Activated CD4-positive, alpha-beta memory T cell treated with anti-CD3 and anti-CD28 coated beads, Interleukin-2, amount 10 ng/mL, durations not matched to agents 7 days and 5 days (primary cell): Measurements from ENCODE around the gene SLC16A3. TPM values are rescaled to one million over a fixed set of nuclear protein-coding genes. Genes with fewer than 3 reads are reported as not detected.

Experiments
- CTCF ChIA-PET: fragments of 350-600 bp; sonication (Branson Sonifier 250); formaldehyde crosslinking; loops from one replicate; lab custom pipeline; 2021; ENCODE audit warnings: antibody characterized with exemption, inconsistent platforms; lab: Charles Lee
- POLR2A ChIA-PET: fragments of 350-600 bp; sonication (Branson Sonifier 250); formaldehyde crosslinking; loops from one replicate; lab custom pipeline; 2021; ENCODE audit warnings: antibody characterized with exemption; lab: Charles Lee
- DNase-seq: peaks from one replicate; pipeline ENCODE4 v3.0.0-alpha.2; 2020
- H3K27ac Mint-ChIP-seq: one replicate; pipeline ENCODE4 v1.8.0; 2021; ENCODE audit warnings: mild to moderate bottlenecking, mixed read lengths
- H3K27me3 Mint-ChIP-seq: one replicate; pipeline ENCODE4 v1.8.0; 2021; ENCODE audit warnings: mixed read lengths
- H3K36me3 Mint-ChIP-seq: one replicate; pipeline ENCODE4 v1.8.0; 2021; ENCODE audit warnings: low read depth, mixed read lengths
- H3K4me1 Mint-ChIP-seq: one replicate; pipeline ENCODE4 v1.8.0; 2021; ENCODE audit warnings: mixed read lengths
- H3K4me3 Mint-ChIP-seq: one replicate; pipeline ENCODE4 v1.8.0; 2021; ENCODE audit warnings: mild to moderate bottlenecking, mixed read lengths
- H3K9me3 Mint-ChIP-seq: one replicate; pipeline ENCODE4 v1.8.0; 2021; ENCODE audit warnings: mixed read lengths
- total RNA-seq, 2 experiments: library from RNA; stranded (reverse); gene quantifications; one replicate each; pipeline ENCODE4 v1.2.3, GENCODE V29; 2021

SLC16A3 gene
- total RNA-seq, 2 experiments from 2014 or later, result 206 to 210 TPM

GRCh38 chr17:82274134-82275020 is 45.5 kb downstream of the SLC16A3 start:
- DNase-seq, result no peak
- Mint-ChIP-seq H3K4me3 (peak overlapping the region; percentile 86), H3K27ac (no peak overlapping the region), H3K27me3 (peaks cover 2% of the 10 kb centered on the region), H3K9me3 (no peaks in the 10 kb centered on the region), H3K4me1 (peaks cover 33% of the 10 kb centered on the region), H3K36me3 (peaks cover 33% of the 10 kb centered on the region)
- CTCF ChIA-PET, result interaction anchor here (1.2 kb wide), 1 partner anchor 19 kb away, joined by 4 read pairs; no protein-coding TSS in a partner anchor
- POLR2A ChIA-PET, result interaction anchor here (0.7 to 5.3 kb wide), 15 partner anchors 8 to 209 kb away, joined by 3 to 49 read pairs (median 4); partner anchors contain the start of genes DUS1L, NARF and OGFOD3

- Mint-ChIP-seq H3K27ac (peak overlapping the region; percentile 21), H3K4me1 (peaks cover 24% of the 10 kb centered on the region), H3K36me3 (peaks cover 23% of the 10 kb centered on the region), H3K4me3 (no peak overlapping the region), H3K27me3 (peaks cover 2% of the 10 kb centered on the region), H3K9me3 (no peaks in the 10 kb centered on the region)
- no peak for DNase-seq
- ChIA-PET CTCF (no interaction called here), POLR2A (interaction anchor here (0.9 to 5.3 kb wide), 3 partner anchors 15 to 22 kb away, joined by 3 to 49 read pairs (median 13); no protein-coding TSS in a partner anchor)
Measured at GRCh38 chr17:82275326-82275725, 46.5 kb downstream of the SLC16A3 start.

GRCh38 chr17:82276938-82277337 is 48.1 kb downstream of the SLC16A3 start:
- Mint-ChIP-seq H3K27me3 (peaks cover 2% of the 10 kb centered on the region), H3K4me3 (no peak overlapping the region), H3K4me1 (peaks cover 21% of the 10 kb centered on the region), H3K27ac (no peak overlapping the region), H3K36me3 (peaks cover 7% of the 10 kb centered on the region), H3K9me3 (no peaks in the 10 kb centered on the region)
- no peak for DNase-seq
- ChIA-PET CTCF (no interaction called here), POLR2A (interaction anchor here (5.3 kb wide), 1 partner anchor 21 kb away, joined by 49 read pairs; no protein-coding TSS in a partner anchor)

- CTCF ChIA-PET, result no interaction called here
- Mint-ChIP-seq H3K27me3 (peaks cover 2% of the 10 kb centered on the region), H3K4me1 (peaks cover 18% of the 10 kb centered on the region), H3K36me3 (no peaks in the 10 kb centered on the region), H3K4me3 (no peak overlapping the region), H3K27ac (no peak overlapping the region), H3K9me3 (no peaks in the 10 kb centered on the region)
- POLR2A ChIA-PET, result no interaction called here
- no peak for DNase-seq
Measured at GRCh38 chr17:82277851-82278250, 49.0 kb downstream of the SLC16A3 start.

- Mint-ChIP-seq H3K4me1 (peaks cover 22% of the 10 kb centered on the region), H3K4me3 (no peak overlapping the region), H3K36me3 (no peaks in the 10 kb centered on the region), H3K27ac (no peak overlapping the region), H3K27me3 (peaks cover 2% of the 10 kb centered on the region), H3K9me3 (no peaks in the 10 kb centered on the region)
- no peak for DNase-seq
- ChIA-PET CTCF (no interaction called here), POLR2A (no interaction called here)
Measured at GRCh38 chr17:82278308-82278707, 49.5 kb downstream of the SLC16A3 start.

GRCh38 chr17:82278786-82279391 is 50.0 kb downstream of the SLC16A3 start:
- no peak overlapping the region for H3K27ac Mint-ChIP-seq
- H3K4me3 Mint-ChIP-seq, result no peak overlapping the region
- H3K36me3 Mint-ChIP-seq, result no peaks in the 10 kb centered on the region
- H3K4me1 Mint-ChIP-seq, result peaks cover 28% of the 10 kb centered on the region
- no peaks in the 10 kb centered on the region for H3K9me3 Mint-ChIP-seq
- peaks cover 2% of the 10 kb centered on the region for H3K27me3 Mint-ChIP-seq
- ChIA-PET POLR2A (no interaction called here), CTCF (no interaction called here)
- no peak for DNase-seq

GRCh38 chr17:82280537-82280936 is 51.7 kb downstream of the SLC16A3 start:
- no peak overlapping the region for H3K27ac Mint-ChIP-seq
- POLR2A ChIA-PET, result interaction anchor here (0.8 to 1.4 kb wide), 2 partner anchors 15 to 18 kb away, joined by 3 read pairs; no protein-coding TSS in a partner anchor

GRCh38 chr17:82281076-82281475 is 52.2 kb downstream of the SLC16A3 start:
- Mint-ChIP-seq H3K4me3 (no peak overlapping the region), H3K36me3 (no peaks in the 10 kb centered on the region), H3K4me1 (peaks cover 27% of the 10 kb centered on the region), H3K27ac (no peak overlapping the region), H3K9me3 (no peaks in the 10 kb centered on the region), H3K27me3 (peaks cover 5% of the 10 kb centered on the region)
- CTCF ChIA-PET, result no interaction called here
- peak; percentile 32 for DNase-seq
- POLR2A ChIA-PET, result interaction anchor here (0.8 to 1.4 kb wide), 2 partner anchors 15 to 17 kb away, joined by 3 read pairs; no protein-coding TSS in a partner anchor

More at GRCh38 chr17:82280537-82280936, 51.7 kb downstream of the SLC16A3 start:
- peaks cover 5% of the 10 kb centered on the region for H3K27me3 Mint-ChIP-seq
- no peaks in the 10 kb centered on the region for H3K9me3 Mint-ChIP-seq
- CTCF ChIA-PET, result interaction anchor here (0.6 kb wide), 1 partner anchor 40 kb away, joined by 3 read pairs; no protein-coding TSS in a partner anchor
- H3K36me3 Mint-ChIP-seq, result no peaks in the 10 kb centered on the region
- DNase-seq, result no peak
- no peak overlapping the region for H3K4me3 Mint-ChIP-seq
- peaks cover 27% of the 10 kb centered on the region for H3K4me1 Mint-ChIP-seq

GRCh38 chr17:82281502-82282238 is 52.8 kb downstream of the SLC16A3 start:
- ChIA-PET CTCF (no interaction called here), POLR2A (interaction anchor here (1.7 to 2.9 kb wide), 2 partner anchors 9 to 11 kb away, joined by 7 to 36 read pairs; partner anchors contain the start of gene CSNK1D)
- H3K4me3 Mint-ChIP-seq, result no peak overlapping the region
- H3K36me3 Mint-ChIP-seq, result no peaks in the 10 kb centered on the region
- peak; percentile 31 for DNase-seq
- peaks cover 5% of the 10 kb centered on the region for H3K27me3 Mint-ChIP-seq
- H3K4me1 Mint-ChIP-seq, result peaks cover 27% of the 10 kb centered on the region
- no peak overlapping the region for H3K27ac Mint-ChIP-seq
- H3K9me3 Mint-ChIP-seq, result no peaks in the 10 kb centered on the region

- peaks cover 3% of the 10 kb centered on the region for H3K27me3 Mint-ChIP-seq
- ChIA-PET POLR2A (interaction anchor here (0.8 to 2.9 kb wide), 5 partner anchors 9 to 175 kb away, joined by 3 to 36 read pairs (median 7); partner anchors contain the start of gene CSNK1D), CTCF (interaction anchor here (1.4 to 1.5 kb wide), 2 partner anchors 15 to 56 kb away, joined by 4 to 6 read pairs; no protein-coding TSS in a partner anchor)
- no peak for DNase-seq
- no peak overlapping the region for H3K27ac Mint-ChIP-seq
- H3K36me3 Mint-ChIP-seq, result no peaks in the 10 kb centered on the region
- no peak overlapping the region for H3K4me3 Mint-ChIP-seq
- H3K9me3 Mint-ChIP-seq, result no peaks in the 10 kb centered on the region
- H3K4me1 Mint-ChIP-seq, result peaks cover 27% of the 10 kb centered on the region
Measured at GRCh38 chr17:82282239-82283207, 53.7 kb downstream of the SLC16A3 start.

- no peaks in the 10 kb centered on the region for H3K36me3 Mint-ChIP-seq
Measured at GRCh38 chr17:82283208-82283749, 54.4 kb downstream of the SLC16A3 start.

More at GRCh38 chr17:82283208-82283749, 54.4 kb downstream of the SLC16A3 start:
- H3K9me3 Mint-ChIP-seq, result no peaks in the 10 kb centered on the region
- no peak overlapping the region for H3K4me3 Mint-ChIP-seq
- no peak overlapping the region for H3K27ac Mint-ChIP-seq
- H3K27me3 Mint-ChIP-seq, result peaks cover 3% of the 10 kb centered on the region
- DNase-seq, result peak; percentile 47
- ChIA-PET POLR2A (interaction anchor here (0.8 to 2.9 kb wide), 6 partner anchors 9 to 174 kb away, joined by 3 to 36 read pairs (median 6); partner anchors contain the start of gene CSNK1D), CTCF (interaction anchor here (1.4 to 1.5 kb wide), 2 partner anchors 14 to 55 kb away, joined by 4 to 6 read pairs; no protein-coding TSS in a partner anchor)
- H3K4me1 Mint-ChIP-seq, result peaks cover 32% of the 10 kb centered on the region
